GM18507 (cell line): ENCODE results near the gene TMEM134.
A peak's percentile ranks its signal among the peaks of the same experiment; 100 is the strongest.
"Not testable (repeated sequence)": the region's sequence is repeated elsewhere in the genome, so short reads cannot be mapped to it uniquely, and the experiment has no call there.

ENCODE experiments used
- DNase-seq: peaks from one replicate; pipeline ENCODE4 v3.0.0; 2011; ENCODE audit warnings: low read depth; ENCODE audit not compliant: insufficient read length; ENCODE audit errors: extremely low spot score
- FAIRE-seq: peaks from 2 replicates; lab custom pipeline; 2011; peaks lifted over from hg19 to GRCh38; lab: Jason Lieb, UNC

TMEM134 gene

GRCh38 chr11:67468759-67469507, at the start of gene TMEM134:
Gene TMEM134, minus strand, starts transcription at chr11:67469251. Its CDS starts 59 bp downstream, at chr11:67469192.
- DNase-seq (peak; percentile 87), FAIRE-seq (peak; percentile 69)

GRCh38 chr11:67517784-67518552, 48.9 kb upstream of the TMEM134 start:
- no peak for DNase-seq
- FAIRE-seq, result no peak

- DNase-seq (no peak), FAIRE-seq (no peak)
These were observed 47.8 kb upstream of the TMEM134 start for GRCh38 chr11:67516806-67517205.

GRCh38 chr11:67514116-67514515, 45.1 kb upstream of the TMEM134 start:
- DNase-seq (no peak), FAIRE-seq (no peak)

- not testable (repeated sequence) for FAIRE-seq, DNase-seq
These were observed 42.5 kb upstream of the TMEM134 start for GRCh38 chr11:67511558-67511957.

- DNase-seq, result no peak
- no peak for FAIRE-seq
These were observed 40.9 kb upstream of the TMEM134 start for GRCh38 chr11:67510023-67510345.

- no peak for FAIRE-seq
These were observed 39.6 kb upstream of the TMEM134 start for GRCh38 chr11:67508486-67509121.

GRCh38 chr11:67507864-67508485, 38.9 kb upstream of the TMEM134 start, which contains the start of gene CDK2AP2:
Gene CDK2AP2, minus strand, starts transcription at chr11:67508162. Its CDS starts 80 bp downstream, at chr11:67508082.
- FAIRE-seq (peak; percentile 98), DNase-seq (peak; percentile 98)

More at GRCh38 chr11:67508486-67509121, 39.6 kb upstream of the TMEM134 start:
- peak; percentile 99 for DNase-seq

- FAIRE-seq, result no peak
- no peak for DNase-seq
These were observed 38.3 kb upstream of the TMEM134 start for GRCh38 chr11:67507242-67507863.

- DNase-seq, result no peak
- FAIRE-seq, result no peak
These were observed 37.5 kb upstream of the TMEM134 start for GRCh38 chr11:67506426-67507051.

GRCh38 chr11:67505605-67506396, 36.8 kb upstream of the TMEM134 start:
- FAIRE-seq (peak; percentile 81), DNase-seq (no peak)

GRCh38 chr11:67504950-67505581, 36.0 kb upstream of the TMEM134 start, which contains the start of gene PITPNM1:
Gene PITPNM1, minus strand, starts transcription at chr11:67505363. Its CDS starts 1,183 bp downstream, at chr11:67504180.
- DNase-seq, result peak; percentile 70
- FAIRE-seq, result peak; percentile 59

- no peak for DNase-seq
- no peak for FAIRE-seq
These were observed 35.2 kb upstream of the TMEM134 start for GRCh38 chr11:67504005-67504949.

- FAIRE-seq, result no peak
- DNase-seq, result no peak
These were observed 34.3 kb upstream of the TMEM134 start for GRCh38 chr11:67503119-67504004.

GRCh38 chr11:67502328-67502979, 33.4 kb upstream of the TMEM134 start:
- no peak for DNase-seq
- no peak for FAIRE-seq
